ENCODE measurements around the gene TNS3.
"Not testable (repeated sequence)": the region's sequence is repeated elsewhere in the genome, so short reads cannot be mapped to it uniquely, and the experiment has no call there.

Gene TNS3

GRCh38 chr7:47581804-47582763, at the start of gene TNS3:
Gene TNS3 (minus strand): TSS chr7:47582111. CDS start chr7:47439636, 142,475 bp downstream.
- no peak for DNase-seq

GRCh38 chr7:47631711-47632110, 49.8 kb upstream of the TNS3 start:
- DNase-seq: no peak

GRCh38 chr7:47627580-47628283, 45.8 kb upstream of the TNS3 start:
- DNase-seq: no peak

GRCh38 chr7:47625861-47626715, 44.2 kb upstream of the TNS3 start:
- no peak for DNase-seq

- no peak for DNase-seq
Observed at GRCh38 chr7:47624689-47625088, 42.8 kb upstream of the TNS3 start.

- no peak for DNase-seq
Observed at GRCh38 chr7:47622946-47623640, 41.2 kb upstream of the TNS3 start.

GRCh38 chr7:47622586-47622945, 40.7 kb upstream of the TNS3 start:
- DNase-seq: no peak

GRCh38 chr7:47621979-47622561, 40.2 kb upstream of the TNS3 start:
- no peak for DNase-seq

- DNase-seq: no peak
Observed at GRCh38 chr7:47621347-47621746, 39.4 kb upstream of the TNS3 start.

- no peak for DNase-seq
Observed at GRCh38 chr7:47619806-47620205, 37.9 kb upstream of the TNS3 start.

- DNase-seq: no peak
Observed at GRCh38 chr7:47617131-47617530, 35.2 kb upstream of the TNS3 start.

- no peak for DNase-seq
Observed at GRCh38 chr7:47614450-47614849, 32.5 kb upstream of the TNS3 start.

- DNase-seq: no peak
Observed at GRCh38 chr7:47611045-47611511, 29.2 kb upstream of the TNS3 start.

GRCh38 chr7:47610506-47611044, 28.7 kb upstream of the TNS3 start:
- no peak for DNase-seq

- no peak for DNase-seq
Observed at GRCh38 chr7:47609803-47610452, 28.0 kb upstream of the TNS3 start.

- not testable (repeated sequence) for DNase-seq
Observed at GRCh38 chr7:47606593-47607046, 24.7 kb upstream of the TNS3 start.

- no peak for DNase-seq
Observed at GRCh38 chr7:47605816-47606575, 24.1 kb upstream of the TNS3 start.

- no peak for DNase-seq
Observed at GRCh38 chr7:47604496-47604890, 22.6 kb upstream of the TNS3 start.

GRCh38 chr7:47603514-47604255, 21.8 kb upstream of the TNS3 start:
- not testable (repeated sequence) for DNase-seq
